T-cell (primary cell): ENCODE measurements around the gene PLBD2. TPM values are rescaled to one million over a fixed set of nuclear protein-coding genes. Genes with fewer than 3 reads are reported as not detected.

Experiments
- ATAC-seq, 4 experiments: fragments of 200-7000 bp in 3 of 4; fragments of 150-1000 bp in 1 of 4; cut with Tn5 transposase; replicated peaks in 1 of 4; 1 replicate in 3 of 4; 2 replicates in 1 of 4; pipeline ENCODE4 v1.10.0; 2021; ENCODE audit warnings: moderate library complexity in 3 of 4, mild to moderate bottlenecking in 2 of 4, moderate number of reproducible peaks in 1 of 4
- CTCF ChIA-PET, 2 donors: fragments of 300-600 bp; sonication (Branson Sonifier 250); formaldehyde crosslinking; loops; one replicate each; lab custom pipeline; 2022; ENCODE audit warnings: antibody characterized with exemption in 2 of 2; lab: Charles Lee
- POLR2A ChIA-PET, 2 donors: fragments of 300-600 bp; sonication (Branson Sonifier 250); formaldehyde crosslinking; loops; one replicate each; lab custom pipeline; 2022; ENCODE audit warnings: antibody characterized with exemption in 2 of 2; lab: Charles Lee
- DNase-seq, 35 experiments: peaks; one replicate each; pipeline versions ENCODE4 v3.0.0 to v3.0.0-alpha.2; 2013 to 2023
- H3K27ac ChIP-seq: one replicate; pipeline ENCODE4 v1.5.1; 2013; ENCODE audit warnings: low read length
- H3K27me3 ChIP-seq, 2 experiments: replicated peaks in 1 of 2; 1 replicate in 1 of 2; 2 replicates in 1 of 2; pipeline versions ENCODE4 v1.6.1 to v1.7.0; 2013; ENCODE audit warnings: low read length in 1 of 2, mixed read lengths in 1 of 2; ENCODE audit not compliant: control insufficient read depth in 2 of 2, insufficient read depth in 2 of 2; ENCODE audit errors: extremely low read depth in 1 of 2
- H3K36me3 ChIP-seq, 2 donors: 1 replicate in 1 of 2; 2 replicates in 1 of 2; pipeline versions ENCODE4 v1.6.1 to v1.7.0; 2013; ENCODE audit warnings: low read length in 1 of 2; ENCODE audit not compliant: control insufficient read depth in 2 of 2, insufficient read depth in 1 of 2; ENCODE audit errors: extremely low read depth in 1 of 2
- H3K4me1 ChIP-seq, 2 experiments: 1 replicate in 1 of 2; 2 replicates in 1 of 2; pipeline versions ENCODE4 v1.6.1 to v1.7.0; 2013; ENCODE audit warnings: low read length in 2 of 2, mixed read lengths in 1 of 2; ENCODE audit not compliant: insufficient read depth in 2 of 2, control insufficient read depth in 1 of 2; ENCODE audit errors: extremely low read depth in 1 of 2
- H3K4me3 ChIP-seq, 2 donors: 1 replicate in 1 of 2; 2 replicates in 1 of 2; pipeline versions ENCODE4 v1.5.1 to v1.7.0; 2013; ENCODE audit warnings: mild to moderate bottlenecking in 2 of 2, low read length in 1 of 2, moderate library complexity in 1 of 2; ENCODE audit not compliant: control insufficient read depth in 1 of 2; ENCODE audit errors: extremely low read depth in 1 of 2
- H3K9me3 ChIP-seq: 2 replicates; pipeline ENCODE4 v1.7.0; 2013
- H3K27ac Mint-ChIP-seq, 2 donors: one replicate each; pipeline ENCODE4 v1.8.0; 2020 to 2021; ENCODE audit warnings: mild to moderate bottlenecking in 2 of 2, mixed read lengths in 2 of 2
- H3K27me3 Mint-ChIP-seq, 2 donors: one replicate each; pipeline ENCODE4 v1.8.0; 2021 to 2022; ENCODE audit warnings: mixed read lengths in 2 of 2
- H3K36me3 Mint-ChIP-seq: one replicate; pipeline ENCODE4 v1.8.0; 2021; ENCODE audit warnings: mixed read lengths
- H3K4me1 Mint-ChIP-seq, 3 donors: one replicate each; pipeline ENCODE4 v1.8.0; 2020 to 2022; ENCODE audit warnings: mixed read lengths in 3 of 3, mild to moderate bottlenecking in 1 of 3
- H3K4me3 Mint-ChIP-seq, 3 donors: one replicate each; pipeline ENCODE4 v1.8.0; 2020 to 2022; ENCODE audit warnings: mild to moderate bottlenecking in 3 of 3, mixed read lengths in 3 of 3, moderate library complexity in 3 of 3
- H3K9me3 Mint-ChIP-seq, 3 donors: one replicate each; pipeline ENCODE4 v1.8.0; 2020 to 2022; ENCODE audit warnings: mixed read lengths in 3 of 3
- WGBS: methylation state at CpG from one replicate; pipeline ENCODE4 v1.1.5; 2013; ENCODE audit warnings: missing lambda C conversion rate; ENCODE audit not compliant: insufficient coverage; 5-methylcytosine and 5-hydroxymethylcytosine counted together
- total RNA-seq, 35 experiments: library from RNA in 6 of 35; stranded (reverse) in 6 of 35; fragments of 120-200 nt in 1 of 35; gene quantifications; one replicate each; pipeline versions ENCODE4 v1.2.1 to v1.2.4 and lab custom pipeline; 2013 to 2026

Gene PLBD2
- total RNA-seq, 5 donors from 2014 or later (not counting 1 experiment from before 2014, with no cell fraction given) = 14.1 to 19.0 (median 15.1) TPM

- Mint-ChIP-seq H3K9me3 (no peaks in the 10 kb centered on the region), H3K27ac (no peak overlapping the region)
These were observed 16.9 kb upstream of the PLBD2 start for GRCh38 chr12:113341535-113341934.

GRCh38 chr12:113345318-113345717 is 13.1 kb upstream of the PLBD2 start:
- POLR2A ChIA-PET = interaction anchor here in 1 of 2 donors (0.7 kb wide), 1 partner anchor 9 kb away, joined by 3 read pairs; no protein-coding TSS in a partner anchor
- Histone ChIP-seq H3K27me3 (peaks cover 0 to 12% of the 10 kb centered on the region in 2 experiments), H3K4me3 (no peak overlapping the region), H3K27ac (no peak overlapping the region), H3K36me3 (no peaks in the 10 kb centered on the region), H3K4me1 (no peaks in the 10 kb centered on the region), H3K9me3 (no peaks in the 10 kb centered on the region)
- H3K9me3 Mint-ChIP-seq = no peaks in the 10 kb centered on the region
- no peak overlapping the region for H3K4me3 Mint-ChIP-seq
- peaks cover 3 to 8% of the 10 kb centered on the region in 2 donors for H3K27me3 Mint-ChIP-seq
- WGBS = 100% methylated on average over 3 of the region's 6 CpGs
- no peaks in the 10 kb centered on the region for H3K4me1 Mint-ChIP-seq
- no peaks in the 10 kb centered on the region for H3K36me3 Mint-ChIP-seq
- DNase-seq (no peak), ATAC-seq (no peak)
- no peak overlapping the region for H3K27ac Mint-ChIP-seq
- CTCF ChIA-PET = no interaction called here

More at GRCh38 chr12:113341535-113341934, 16.9 kb upstream of the PLBD2 start:
- ATAC-seq = no peak
- Mint-ChIP-seq H3K4me3 (no peak overlapping the region), H3K4me1 (peaks cover 0 to 2% (median 0%) of the 10 kb centered on the region in 3 donors), H3K36me3 (no peaks in the 10 kb centered on the region), H3K27me3 (peaks cover 0 to 4% of the 10 kb centered on the region in 2 donors)
- H3K27ac ChIP-seq = no peak overlapping the region
- H3K4me1 ChIP-seq = no peaks in the 10 kb centered on the region
- H3K27me3 ChIP-seq = peaks cover 0 to 10% of the 10 kb centered on the region in 2 experiments
- no peaks in the 10 kb centered on the region for H3K36me3 ChIP-seq
- ChIA-PET CTCF (no interaction called here), POLR2A (no interaction called here)
- 100% methylated on average over 2 of the region's 6 CpGs for WGBS
- no peaks in the 10 kb centered on the region for H3K9me3 ChIP-seq
- no peak overlapping the region for H3K4me3 ChIP-seq
- DNase-seq = no peak

GRCh38 chr12:113346353-113346752 is 12.0 kb upstream of the PLBD2 start:
- Histone ChIP-seq H3K36me3 (no peaks in the 10 kb centered on the region), H3K4me3 (no peak overlapping the region), H3K9me3 (no peaks in the 10 kb centered on the region), H3K27ac (no peak overlapping the region), H3K27me3 (peaks cover 0 to 12% of the 10 kb centered on the region in 2 experiments), H3K4me1 (no peaks in the 10 kb centered on the region)
- CTCF ChIA-PET = no interaction called here
- POLR2A ChIA-PET = no interaction called here
- no peak overlapping the region for H3K27ac Mint-ChIP-seq
- H3K27me3 Mint-ChIP-seq = peaks cover 3 to 8% of the 10 kb centered on the region in 2 donors
- no peaks in the 10 kb centered on the region for H3K4me1 Mint-ChIP-seq
- WGBS = 89% methylated on average over 1 of the region's 5 CpGs
- H3K4me3 Mint-ChIP-seq = no peak overlapping the region
- ATAC-seq (no peak), DNase-seq (no peak)
- no peaks in the 10 kb centered on the region for H3K9me3 Mint-ChIP-seq
- H3K36me3 Mint-ChIP-seq = no peaks in the 10 kb centered on the region

- Mint-ChIP-seq H3K27me3 (peaks cover 3 to 8% of the 10 kb centered on the region in 2 donors), H3K4me3 (no peak overlapping the region), H3K36me3 (no peaks in the 10 kb centered on the region), H3K27ac (no peak overlapping the region), H3K9me3 (no peaks in the 10 kb centered on the region), H3K4me1 (no peaks in the 10 kb centered on the region)
- no peaks in the 10 kb centered on the region for H3K4me1 ChIP-seq
- no peak for ATAC-seq
- no peak overlapping the region for H3K27ac ChIP-seq
- ChIA-PET POLR2A (no interaction called here), CTCF (interaction anchor here in 1 of 2 donors (0.8 kb wide), 1 partner anchor 11 kb away, joined by 3 read pairs; no protein-coding TSS in a partner anchor)
- DNase-seq = no peak
- WGBS = no CpG with 5 or more reads among the region's 3 CpGs
- no peaks in the 10 kb centered on the region for H3K9me3 ChIP-seq
- H3K36me3 ChIP-seq = no peaks in the 10 kb centered on the region
- peaks cover 0 to 12% of the 10 kb centered on the region in 2 experiments for H3K27me3 ChIP-seq
- H3K4me3 ChIP-seq = no peak overlapping the region
These were observed 11.3 kb upstream of the PLBD2 start for GRCh38 chr12:113347107-113347506.

GRCh38 chr12:113347892-113348291 is 10.5 kb upstream of the PLBD2 start:
- H3K36me3 Mint-ChIP-seq = no peaks in the 10 kb centered on the region
- H3K9me3 ChIP-seq = no peaks in the 10 kb centered on the region
- H3K27ac Mint-ChIP-seq = no peak overlapping the region
- no peak for ATAC-seq
- no peak overlapping the region for H3K4me3 ChIP-seq
- H3K4me1 Mint-ChIP-seq = no peaks in the 10 kb centered on the region
- CTCF ChIA-PET = interaction anchor here (0.6 to 0.8 kb wide), 2 partner anchors 12 to 39 kb away, joined by 3 read pairs; no protein-coding TSS in a partner anchor
- H3K9me3 Mint-ChIP-seq = no peaks in the 10 kb centered on the region
- DNase-seq = no peak
- no peak overlapping the region for H3K27ac ChIP-seq
- no CpG with 5 or more reads among the region's 2 CpGs for WGBS
- no peaks in the 10 kb centered on the region for H3K36me3 ChIP-seq
- peaks cover 3 to 8% of the 10 kb centered on the region in 2 donors for H3K27me3 Mint-ChIP-seq
- no peak overlapping the region for H3K4me3 Mint-ChIP-seq
- POLR2A ChIA-PET = no interaction called here
- no peaks in the 10 kb centered on the region for H3K4me1 ChIP-seq
- H3K27me3 ChIP-seq = peaks cover 0 to 15% of the 10 kb centered on the region in 2 experiments

- H3K27ac ChIP-seq = no peak overlapping the region
- Mint-ChIP-seq H3K27me3 (peaks cover 3 to 8% of the 10 kb centered on the region in 2 donors), H3K4me3 (no peak overlapping the region), H3K36me3 (no peaks in the 10 kb centered on the region), H3K9me3 (no peaks in the 10 kb centered on the region), H3K4me1 (no peaks in the 10 kb centered on the region), H3K27ac (no peak overlapping the region)
- no peak overlapping the region for H3K4me3 ChIP-seq
- H3K4me1 ChIP-seq = no peaks in the 10 kb centered on the region
- no peaks in the 10 kb centered on the region for H3K36me3 ChIP-seq
- ChIA-PET CTCF (interaction anchor here in 1 of 2 donors (0.6 kb wide), 1 partner anchor 1971 kb away, joined by 4 read pairs; no protein-coding TSS in a partner anchor), POLR2A (no interaction called here)
- ATAC-seq (no peak), DNase-seq (no peak)
- 76% methylated on average over 16 of the region's 19 CpGs for WGBS
- H3K27me3 ChIP-seq = peaks cover 0 to 15% of the 10 kb centered on the region in 2 experiments
- no peaks in the 10 kb centered on the region for H3K9me3 ChIP-seq
These were observed 9.4 kb upstream of the PLBD2 start for GRCh38 chr12:113348849-113349536.
